ENCODE results near the gene AATK.

The AATK gene

DNA sequence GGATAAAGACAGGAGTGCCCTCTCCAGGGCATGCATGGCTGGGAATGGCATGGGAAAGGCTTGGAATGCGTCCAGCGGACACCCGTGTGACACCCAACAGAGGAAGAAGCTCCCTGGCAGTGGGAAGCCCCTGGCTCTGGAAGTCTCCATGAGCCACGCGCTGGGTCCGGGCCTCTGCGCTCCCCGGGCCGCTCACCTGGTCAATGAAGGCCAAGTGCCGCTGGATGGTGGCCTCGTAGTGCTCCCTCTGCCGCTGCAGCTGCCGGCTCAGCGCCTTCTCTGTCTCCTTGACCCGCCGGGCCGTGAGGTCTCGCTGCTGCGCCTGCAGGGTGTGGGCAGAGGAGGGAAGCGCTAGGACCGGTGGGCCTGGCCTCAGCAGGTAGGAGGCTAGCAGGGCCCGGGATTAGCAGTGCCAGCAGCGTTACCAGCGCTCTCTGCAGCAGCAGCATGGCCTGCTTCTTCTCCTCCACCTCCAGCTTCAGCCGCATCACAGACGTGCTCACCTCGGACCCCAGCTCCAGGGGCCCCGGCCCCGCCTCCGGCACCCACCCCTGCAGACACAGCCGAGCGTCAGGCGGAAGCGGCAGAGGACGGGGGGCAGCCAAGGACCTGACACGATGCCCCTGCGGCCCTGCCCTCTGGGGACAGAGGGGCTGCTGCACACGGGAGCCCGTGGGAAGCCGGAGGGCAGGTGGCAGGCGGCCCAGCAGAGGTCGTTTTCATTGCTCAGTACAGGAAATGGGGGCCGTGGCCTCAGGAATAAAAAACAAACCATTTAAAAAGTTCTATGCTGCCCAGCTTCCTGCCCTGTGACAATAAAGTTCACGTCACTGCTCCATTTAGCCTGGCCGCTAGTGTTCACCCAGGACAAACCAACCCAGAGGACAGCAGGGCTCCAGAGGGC, 30.7 kb upstream of the AATK start:
- no peak for DNase-seq

- no peak for DNase-seq
Measured at GRCh38 chr17:81195941-81196495, 30.0 kb upstream of the AATK start.

GRCh38 chr17:81194941-81195901, 29.2 kb upstream of the AATK start:
- no peak for DNase-seq

GRCh38 chr17:81194225-81194760, 28.3 kb upstream of the AATK start:
- no peak for DNase-seq

GRCh38 chr17:81193470-81194224, 27.6 kb upstream of the AATK start:
- DNase-seq = no peak

DNA sequence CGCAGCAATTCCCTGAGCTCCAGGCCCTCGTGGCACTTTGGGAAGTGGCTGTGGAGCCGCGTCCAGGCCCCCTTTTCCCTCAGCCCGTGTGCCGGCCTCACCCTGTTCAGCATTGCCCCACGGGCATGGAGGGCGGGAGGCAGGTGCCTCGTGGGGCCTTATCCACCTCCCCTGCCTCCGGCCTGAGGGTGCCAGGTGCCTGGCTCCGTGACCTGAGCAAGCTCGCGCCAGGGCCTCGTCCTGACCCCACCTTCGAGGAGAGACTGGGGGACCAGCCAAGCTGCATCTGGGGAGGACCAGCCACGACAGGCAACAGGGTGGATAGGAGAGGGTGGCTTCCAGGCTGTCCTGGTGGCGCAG, 27.0 kb upstream of the AATK start:
- no peak for DNase-seq

- no peak for DNase-seq
Measured at GRCh38 chr17:81192386-81193050, 26.5 kb upstream of the AATK start.

GRCh38 chr17:81191646-81192045, 25.6 kb upstream of the AATK start:
- DNase-seq = no peak

GRCh38 chr17:81191116-81191515, 25.1 kb upstream of the AATK start:
- no peak for DNase-seq

DNA sequence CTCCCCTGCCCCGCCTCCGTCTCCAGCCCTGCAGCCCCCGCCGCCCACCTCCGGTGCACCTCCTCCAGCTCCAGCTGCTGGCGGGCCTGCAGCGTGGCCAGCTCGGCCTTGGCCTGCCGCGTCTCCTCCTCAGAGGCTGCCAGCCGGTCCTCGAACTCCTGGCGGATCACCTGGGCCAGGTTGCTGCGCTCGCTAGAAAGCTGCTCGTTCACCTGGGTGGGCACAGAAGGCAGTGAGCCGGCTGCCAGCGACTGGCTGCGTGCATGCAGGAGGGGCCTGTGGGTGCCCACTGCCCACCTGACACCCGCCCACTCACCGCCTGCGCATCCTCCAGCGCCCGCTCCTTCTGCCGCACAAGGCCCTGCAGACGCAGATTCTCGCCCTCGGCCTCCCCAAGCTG, 24.6 kb upstream of the AATK start:
- DNase-seq = no peak

DNA sequence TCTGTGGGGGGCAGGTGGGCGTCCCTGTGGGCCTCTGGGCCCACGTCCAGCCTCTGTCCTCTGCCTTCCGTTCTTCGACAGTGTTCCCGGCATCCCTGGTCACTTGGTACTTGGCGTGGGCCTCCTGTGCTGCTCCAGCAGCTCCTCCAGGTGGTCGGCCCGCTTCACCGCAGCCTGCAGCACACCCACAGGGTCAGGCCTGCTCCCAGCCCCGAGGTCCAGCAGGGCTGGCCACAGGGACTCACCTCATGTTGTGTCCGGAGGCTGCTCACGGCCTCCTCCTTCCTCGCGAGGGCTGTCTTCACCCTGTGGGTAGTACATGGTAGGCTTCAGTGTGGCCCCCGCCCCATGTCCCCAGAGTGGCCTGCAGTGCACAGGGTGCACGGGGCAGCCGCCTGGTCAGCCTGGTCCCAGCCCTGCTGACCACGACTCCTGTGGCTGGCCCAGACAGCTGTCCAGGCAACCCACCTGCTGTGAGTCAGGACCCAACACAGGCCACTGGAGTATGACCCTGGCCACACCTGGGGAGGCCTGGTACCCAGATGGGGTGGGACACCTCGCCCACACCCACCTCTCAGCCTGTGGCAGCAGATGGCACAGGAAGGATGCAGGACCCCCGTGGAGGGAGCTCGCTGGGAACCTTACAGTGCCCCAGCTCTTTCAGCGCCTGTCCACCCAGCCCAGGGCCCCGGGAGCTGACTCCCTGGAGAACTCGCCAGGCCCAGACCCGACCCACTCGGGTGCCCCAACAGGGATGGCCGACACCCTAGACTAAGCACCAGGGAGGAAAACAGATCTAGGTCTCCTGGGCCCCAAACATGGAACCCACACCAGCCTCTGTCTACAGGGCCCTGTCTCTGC, 23.9 kb upstream of the AATK start:
- DNase-seq = no peak

DNA sequence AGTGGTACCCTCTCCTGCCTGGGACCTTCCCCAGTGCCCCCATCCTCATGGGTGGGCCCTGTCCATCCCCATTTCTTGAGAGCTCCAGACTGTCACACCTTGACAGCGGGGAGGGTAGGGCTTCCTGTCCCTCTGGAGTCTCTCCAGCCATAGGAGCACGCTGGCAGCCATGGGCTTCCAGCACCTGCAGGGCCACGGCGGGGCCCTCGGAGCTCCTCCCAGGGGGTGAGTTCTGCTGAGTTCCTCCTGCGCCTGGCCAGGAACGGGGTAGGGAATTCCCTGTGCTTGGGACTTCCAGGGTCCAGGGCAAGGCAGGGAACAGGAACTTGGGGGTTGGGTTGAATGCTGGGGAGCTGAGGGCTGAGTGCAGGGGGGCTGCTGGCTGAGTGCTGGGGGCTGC, 23.0 kb upstream of the AATK start:
- DNase-seq = no peak

DNA sequence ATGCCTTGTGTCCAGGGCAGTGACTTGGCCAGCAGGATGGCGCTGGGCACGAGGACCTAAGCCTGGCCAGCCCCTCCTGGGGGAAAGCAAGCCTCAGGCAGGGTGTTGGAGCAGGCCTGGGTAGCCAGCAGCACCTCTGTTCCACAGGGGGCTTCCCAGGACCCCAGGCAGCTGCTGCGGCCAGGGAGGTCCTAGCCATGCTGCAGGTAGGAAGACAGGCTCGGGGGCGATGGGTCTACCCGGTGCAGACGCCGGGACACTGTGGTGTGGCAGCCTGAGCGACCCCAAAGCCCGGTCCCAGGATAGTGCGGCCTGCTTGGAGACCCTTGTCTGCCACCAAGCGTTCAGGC, 22.4 kb upstream of the AATK start:
- no peak for DNase-seq

DNA sequence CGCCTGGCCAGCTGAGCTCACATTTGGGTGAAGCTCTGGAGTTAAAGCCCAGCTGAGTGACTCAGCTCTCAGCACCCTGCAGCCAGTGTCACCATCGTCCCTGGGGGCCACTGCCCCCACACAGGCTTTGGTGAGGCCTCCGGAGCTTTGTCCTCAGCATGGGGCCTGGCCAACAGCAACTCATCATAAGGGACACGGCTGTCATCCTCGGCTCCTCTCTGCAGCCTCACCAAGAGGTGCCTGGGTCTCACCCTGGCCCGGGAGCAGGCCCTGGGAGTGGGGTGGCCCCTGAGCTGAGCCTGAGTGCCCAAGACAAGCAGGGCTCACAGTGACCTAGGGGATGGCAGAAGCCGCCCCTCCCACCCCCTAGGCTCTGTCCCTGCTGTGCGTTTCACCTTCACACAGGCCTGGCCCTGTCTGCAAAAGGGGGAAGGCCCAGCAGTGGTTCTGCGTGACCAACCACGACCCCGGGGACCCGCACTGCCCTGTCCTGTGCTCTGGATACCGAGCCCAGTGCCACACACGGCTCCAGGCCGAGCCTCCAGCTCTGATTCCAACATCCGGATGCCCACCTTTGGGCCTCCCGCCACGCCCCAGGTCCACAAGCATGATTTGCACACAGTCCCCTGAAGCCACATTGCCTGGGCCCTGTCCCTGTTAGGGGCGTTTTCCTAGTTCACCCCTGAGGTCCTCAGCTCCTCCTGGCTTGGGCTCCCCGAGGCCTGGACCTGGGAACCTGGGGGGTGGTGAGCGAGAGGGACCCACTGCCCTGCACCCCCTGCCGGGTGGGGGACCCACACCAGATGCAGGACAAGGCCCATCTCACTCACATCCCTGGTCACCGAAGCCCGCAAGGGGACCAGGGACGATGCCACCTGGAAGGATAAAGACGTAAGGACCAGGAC, 21.8 kb upstream of the AATK start:
- DNase-seq = no peak

- no peak for DNase-seq
Measured at GRCh38 chr17:81187120-81187519, 21.1 kb upstream of the AATK start.

GRCh38 chr17:81186203-81186602, 20.2 kb upstream of the AATK start:
- no peak for DNase-seq

GRCh38 chr17:81184555-81184954, 18.5 kb upstream of the AATK start:
- DNase-seq = no peak

DNA sequence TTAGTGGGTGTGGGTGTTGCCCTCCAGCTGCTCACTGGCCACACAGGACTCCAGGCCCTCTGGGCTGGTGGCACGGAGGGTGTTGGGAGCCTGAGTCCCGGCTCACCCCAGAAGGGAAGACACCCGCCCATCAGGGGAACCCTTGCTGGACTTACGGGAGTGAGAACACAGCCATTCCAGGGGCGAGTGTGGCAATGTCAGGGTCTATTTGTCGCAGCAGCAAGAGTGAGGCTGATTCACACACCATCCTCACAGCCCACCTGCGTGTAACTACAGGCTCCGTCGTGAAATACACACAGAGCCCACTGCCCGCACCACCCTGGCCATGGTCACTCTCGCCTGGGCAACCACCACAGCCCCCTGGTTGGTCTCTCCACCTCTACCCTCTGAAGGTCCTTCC, 17.8 kb upstream of the AATK start:
- no peak for DNase-seq

- no peak for DNase-seq
Measured at GRCh38 chr17:81183316-81183715, 17.3 kb upstream of the AATK start.

DNA sequence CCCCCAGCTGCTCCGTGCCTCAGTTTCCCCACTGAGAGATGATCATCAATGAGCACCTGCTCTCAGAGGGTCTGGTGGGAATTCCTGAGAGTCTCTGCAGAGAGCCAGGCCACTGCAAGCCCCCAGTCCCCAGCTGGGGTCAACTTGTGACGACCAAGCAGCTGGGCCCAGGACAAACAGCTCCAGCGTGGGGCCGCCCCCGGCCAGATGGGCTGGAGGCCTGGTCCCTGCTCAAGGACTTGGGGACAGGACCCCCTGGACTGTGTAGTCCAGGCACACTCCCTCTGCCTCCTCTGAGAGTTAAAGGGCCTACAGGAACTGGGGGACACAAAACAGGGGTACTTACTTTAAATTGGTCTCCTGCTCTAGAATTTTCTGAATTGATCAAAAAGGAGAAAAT, 16.6 kb upstream of the AATK start:
- no peak for DNase-seq
